Activated CD8-positive, alpha-beta memory T cell treated with anti-CD3 and anti-CD28 coated beads for 36 hours (primary cell): ENCODE measurements around the gene GJA9. TPM values are rescaled to one million over a fixed set of nuclear protein-coding genes. Genes with fewer than 3 reads are reported as not detected.
"Not testable (repeated sequence)": the region's sequence is repeated elsewhere in the genome, so short reads cannot be mapped to it uniquely, and the experiment has no call there.

Experiments used
- CTCF ChIA-PET: fragments of 350-600 bp; sonication (Branson Sonifier 250); formaldehyde crosslinking; loops from one replicate; lab custom pipeline; 2021; ENCODE audit warnings: antibody characterized with exemption; lab: Charles Lee
- POLR2A ChIA-PET: fragments of 350-600 bp; sonication (Branson Sonifier 250); formaldehyde crosslinking; loops from one replicate; lab custom pipeline; 2021; ENCODE audit warnings: antibody characterized with exemption; lab: Charles Lee
- total RNA-seq, 2 experiments: library from RNA; stranded (reverse); gene quantifications; one replicate each; pipeline ENCODE4 v1.2.3, GENCODE V29; 2021

The GJA9 gene
- total RNA-seq, 2 experiments from 2014 or later, result not detected

DNA sequence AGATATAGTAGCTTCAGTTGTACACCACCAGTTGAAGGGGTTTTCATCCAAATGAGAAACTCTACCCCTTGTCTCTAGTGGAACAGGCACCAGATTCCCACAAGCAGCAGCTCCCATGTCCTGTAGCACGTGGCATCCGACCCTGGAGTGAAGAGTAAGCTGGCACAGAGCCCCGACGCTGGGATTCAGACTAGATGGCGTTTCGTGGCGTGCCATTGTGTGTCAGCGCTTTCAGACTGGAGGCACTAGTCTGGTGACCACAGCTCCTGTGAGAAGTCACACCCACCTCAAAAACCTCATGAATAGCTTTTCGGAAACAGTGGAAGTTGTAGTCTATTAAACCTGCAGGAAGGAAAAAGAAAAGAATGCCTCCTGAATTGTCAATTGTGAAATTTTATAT, 42.0 kb downstream of the GJA9 start:
- ChIA-PET POLR2A (no interaction called here), CTCF (no interaction called here)

DNA sequence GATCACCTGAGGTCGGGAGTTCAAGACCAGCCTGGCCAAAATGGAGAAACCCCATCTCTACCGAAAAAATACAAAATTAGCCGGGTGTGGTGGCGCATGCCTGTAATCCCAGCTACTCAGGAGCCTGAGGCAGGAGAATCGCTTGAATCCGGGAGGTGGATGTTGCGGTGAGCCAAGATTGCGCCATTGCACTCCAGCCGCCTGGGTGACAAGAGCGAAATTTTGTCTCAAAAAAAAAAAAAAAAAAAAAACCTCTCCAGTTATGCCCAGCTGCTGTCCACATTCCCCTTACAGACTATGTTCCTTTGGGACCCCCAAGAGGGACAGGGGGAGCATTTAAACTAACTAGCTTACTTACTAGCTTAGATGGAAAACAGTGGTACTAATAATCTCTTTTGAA, 45.1 kb downstream of the GJA9 start:
- CTCF ChIA-PET, POLR2A ChIA-PET: not testable (repeated sequence)

GRCh38 chr1:38834937-38835827, 46.2 kb downstream of the GJA9 start:
- CTCF ChIA-PET, result interaction anchor here (0.6 to 1.2 kb wide), 6 partner anchors 8 to 903 kb away, joined by 3 to 7 read pairs (median 3); no protein-coding TSS in a partner anchor
- POLR2A ChIA-PET, result no interaction called here

DNA sequence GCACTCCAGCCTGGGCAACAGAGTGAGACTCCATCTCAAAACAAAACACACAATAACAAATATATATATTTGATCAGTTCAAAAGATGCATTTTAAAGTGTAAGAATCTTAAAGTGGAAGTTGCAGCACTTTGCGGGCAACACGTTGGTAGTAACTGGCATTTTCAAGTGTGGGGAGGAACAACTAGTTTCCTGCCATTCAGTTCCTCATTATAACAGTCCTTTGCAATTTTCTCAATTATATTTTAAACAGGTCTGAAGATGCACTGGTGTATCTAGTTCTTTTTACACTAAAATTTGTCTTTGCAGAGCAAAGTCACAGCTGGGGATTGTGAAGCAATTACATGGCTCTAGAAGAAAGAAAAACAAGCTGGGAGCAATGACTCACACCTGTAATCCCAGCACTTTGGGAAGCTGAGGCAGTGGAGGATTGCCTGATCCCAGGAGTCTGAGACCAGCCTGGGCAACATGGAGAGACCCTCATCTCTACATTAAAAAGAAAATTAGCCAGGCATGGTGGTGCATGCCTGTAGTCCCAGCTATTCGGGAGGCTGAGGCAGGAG, 47.1 kb downstream of the GJA9 start:
- ChIA-PET CTCF (interaction anchor here (0.8 to 1.2 kb wide), 2 partner anchors 15 to 804 kb away, joined by 3 read pairs; no protein-coding TSS in a partner anchor), POLR2A (no interaction called here)

DNA sequence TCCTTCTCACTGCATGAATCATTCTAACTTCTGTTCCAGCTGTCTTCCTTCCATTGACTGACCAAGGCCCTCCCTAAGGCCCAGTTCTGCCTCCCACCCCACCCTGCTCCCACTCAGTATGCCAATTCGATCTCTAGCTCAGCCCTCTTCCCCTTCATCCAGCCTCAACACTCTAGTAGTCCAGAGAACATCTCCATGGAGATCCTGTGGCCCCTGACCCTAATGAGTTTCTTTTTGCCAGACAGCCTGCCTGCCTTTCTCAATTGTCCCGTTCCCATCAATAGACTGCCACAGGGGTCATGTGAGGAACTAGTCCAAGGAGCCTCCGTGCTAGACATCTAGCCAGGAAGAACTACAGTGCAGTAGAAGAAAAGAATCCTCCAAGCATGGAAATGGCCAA, 48.2 kb downstream of the GJA9 start:
- ChIA-PET POLR2A (no interaction called here), CTCF (no interaction called here)

DNA sequence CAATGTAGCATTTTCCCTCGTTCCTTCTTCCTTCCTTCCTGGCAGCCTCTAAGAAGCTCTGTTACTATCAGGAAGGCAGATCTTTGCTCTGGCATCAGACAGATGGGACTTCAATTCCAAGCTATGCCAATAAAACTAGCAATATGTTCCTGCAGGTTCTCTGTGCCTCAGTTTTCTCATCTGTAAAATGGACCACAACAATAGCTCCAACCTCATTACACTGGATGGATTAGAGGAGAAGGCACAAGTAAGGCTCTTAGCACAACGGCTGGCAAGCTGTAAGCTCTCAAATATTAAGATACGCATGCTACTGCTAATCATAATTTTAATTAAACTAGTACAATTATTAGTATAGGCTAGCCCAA, 49.0 kb downstream of the GJA9 start:
- ChIA-PET POLR2A (no interaction called here), CTCF (no interaction called here)

DNA sequence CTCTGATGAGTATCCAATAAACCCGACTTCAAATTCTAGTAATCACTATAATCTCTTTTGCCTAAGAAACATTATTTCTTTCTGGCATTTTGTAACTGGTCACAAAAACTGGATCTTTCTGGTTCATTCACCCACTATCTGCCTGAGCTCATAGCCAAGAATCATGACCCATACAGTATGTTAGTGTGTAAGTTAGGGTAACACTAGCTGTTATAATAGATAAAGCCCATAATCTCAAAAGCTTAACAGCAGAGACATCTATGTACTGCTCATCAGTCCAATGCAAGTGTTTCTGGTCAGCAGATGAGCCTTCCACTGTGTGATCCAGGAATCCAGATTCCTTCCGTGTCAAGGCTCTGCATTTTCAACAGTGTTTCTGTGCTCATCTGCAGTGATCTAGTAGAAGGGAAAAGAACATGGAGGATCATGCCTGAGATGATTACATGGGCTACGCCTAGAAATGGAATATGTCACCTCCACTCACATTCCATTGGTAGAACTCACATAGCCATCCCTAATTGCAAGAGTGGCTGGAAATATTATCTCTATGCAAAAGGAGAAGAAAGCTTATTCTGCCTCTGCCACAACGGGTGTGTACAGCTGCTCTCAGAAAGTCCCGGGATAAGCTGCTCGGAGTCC, 49.5 kb downstream of the GJA9 start:
- ChIA-PET POLR2A (no interaction called here), CTCF (interaction anchor here (0.7 kb wide), 1 partner anchor 268 kb away, joined by 4 read pairs; no protein-coding TSS in a partner anchor)

DNA sequence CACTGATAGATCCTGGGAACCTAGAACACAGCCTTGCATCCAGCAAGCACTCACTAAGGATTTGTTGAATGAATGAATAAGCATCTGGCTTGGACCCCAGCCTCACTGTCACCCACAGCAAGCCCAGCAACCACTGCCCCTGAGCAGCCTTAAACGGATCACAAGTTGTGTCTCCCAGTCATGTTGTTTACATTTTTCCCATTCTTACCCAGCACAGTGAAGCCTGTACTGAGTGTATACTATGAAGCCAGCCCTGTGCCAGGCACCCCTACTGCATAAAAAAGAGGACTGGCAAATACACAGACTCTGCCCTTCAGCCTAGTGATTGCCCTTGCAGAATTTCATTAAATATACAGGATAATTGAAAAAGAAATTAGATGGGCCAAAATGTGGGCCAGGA, 52.0 kb downstream of the GJA9 start:
- CTCF ChIA-PET, result no interaction called here

DNA sequence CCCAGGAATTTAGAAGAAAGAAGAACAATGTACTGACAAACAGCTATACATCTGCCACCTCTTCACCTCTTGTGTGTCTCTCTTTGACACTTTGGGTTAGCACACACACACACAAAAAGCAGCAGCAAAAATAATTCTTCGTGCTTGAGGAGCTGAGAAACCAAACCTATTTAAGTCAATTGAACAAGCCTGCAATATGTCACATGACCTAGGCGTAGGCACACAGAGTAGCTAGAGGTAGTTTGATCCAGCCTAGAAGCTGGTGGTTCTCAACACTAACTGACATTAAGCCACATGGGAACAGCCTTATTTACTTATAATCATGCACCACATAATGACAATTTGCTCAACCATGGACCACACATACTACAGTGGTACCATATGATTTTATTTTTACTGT, 54.1 kb downstream of the GJA9 start:
- POLR2A ChIA-PET, result no interaction called here

More for the DNA sequence above, 52.0 kb downstream of the GJA9 start:
- POLR2A ChIA-PET, result no interaction called here

GRCh38 chr1:38826886-38827285, 54.5 kb downstream of the GJA9 start:
- CTCF ChIA-PET, result interaction anchor here (1.0 kb wide), 1 partner anchor 8 kb away, joined by 3 read pairs; no protein-coding TSS in a partner anchor

More for the DNA sequence above, 54.1 kb downstream of the GJA9 start:
- CTCF ChIA-PET, result interaction anchor here (1.0 kb wide), 1 partner anchor 8 kb away, joined by 3 read pairs; no protein-coding TSS in a partner anchor

DNA sequence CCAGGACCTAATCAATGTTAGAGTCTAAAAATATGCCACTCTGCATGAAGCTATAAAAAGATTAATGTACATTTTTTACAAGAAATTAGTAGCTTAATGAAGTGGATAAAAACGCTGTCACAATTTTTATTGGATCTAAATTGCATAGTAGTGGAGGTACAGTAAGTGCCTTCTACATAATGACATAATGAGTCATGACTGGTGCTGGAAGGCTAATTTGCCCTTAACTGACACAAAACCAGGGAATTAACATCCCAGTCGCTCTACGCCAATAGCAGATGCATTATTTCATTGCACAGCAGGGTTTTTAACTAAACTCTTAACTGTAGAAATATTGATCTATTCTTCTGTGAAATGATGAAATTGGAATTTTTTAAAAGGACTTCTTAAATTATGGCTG, 55.1 kb downstream of the GJA9 start:
- ChIA-PET POLR2A (no interaction called here), CTCF (interaction anchor here (1.2 kb wide), 1 partner anchor 11 kb away, joined by 3 read pairs; no protein-coding TSS in a partner anchor)

More at GRCh38 chr1:38826886-38827285, 54.5 kb downstream of the GJA9 start:
- POLR2A ChIA-PET, result no interaction called here

Other genes with a start within 250 kb of the GJA9 start
- gene RRAGC, start 21.8 kb downstream of the GJA9 start, total RNA-seq, result 10 to 100 TPM; 14.6 to 15.3 TPM
- gene MYCBP, start 8.2 kb downstream of the GJA9 start, total RNA-seq, result 10 to 100 TPM; 66.4 to 71.9 TPM
- not detected for gene RHBDL2, start 60.2 kb upstream of the GJA9 start, total RNA-seq
- 10 to 100 TPM; 66.7 to 72.3 TPM for gene AKIRIN1, start 109.7 kb upstream of the GJA9 start, total RNA-seq
- 100 to 1,000 TPM; 181 to 188 TPM for gene NDUFS5, start 144.8 kb upstream of the GJA9 start, total RNA-seq